IMR-90 (cell line): ENCODE data around the gene RAB27A. TPM values are rescaled to one million over a fixed set of nuclear protein-coding genes. Genes with fewer than 3 reads are reported as not detected.

Experiments
- ATAC-seq: fragments of 200-7000 bp; cut with Tn5 transposase; 2 replicates; pipeline ENCODE4 v1.9.1; 2020; ENCODE audit warnings: low read depth, mild to moderate bottlenecking, moderate library complexity
- BruUV-seq: library from RNA; stranded (reverse); fragments of 400-500 nt; replicated peaks from 2 replicates; lab custom pipeline; 2021; lab: Mats Ljungman, UMichigan
- CTCF ChIA-PET: fragments of 300-600 bp; formaldehyde crosslinking; extraction: SDS; loops from one replicate; lab custom pipeline; 2021; ENCODE audit warnings: antibody characterized with exemption; lab: Yijun Ruan, JAX
- POLR2A ChIA-PET: fragments of 300-600 bp; sonication (Branson Sonifier 250); formaldehyde crosslinking; loops from one replicate; lab custom pipeline; 2022; ENCODE audit warnings: antibody characterized with exemption; ENCODE audit not compliant: unreplicated experiment; lab: Charles Lee
- DNase-seq: peaks from one replicate; pipeline ENCODE4 v3.0.0; 2013
- H2AFZ ChIP-seq: replicated peaks from 2 replicates; pipeline ENCODE3; 2013; ENCODE audit warnings: low read length, mild to moderate bottlenecking; ENCODE audit not compliant: poor library complexity
- H2AK5ac ChIP-seq: 2 replicates; pipeline ENCODE4 v1.6.1; 2013; ENCODE audit warnings: low read depth, low read length, inconsistent platforms
- H2AK9ac ChIP-seq: replicated peaks from 2 replicates; pipeline ENCODE3; 2013; ENCODE audit warnings: mild to moderate bottlenecking, low read depth, low read length, moderate library complexity; ENCODE audit not compliant: poor library complexity
- H2BK120ac ChIP-seq: 2 replicates; pipeline ENCODE4 v1.6.1; 2013; ENCODE audit warnings: low read depth, low read length, inconsistent platforms
- H2BK15ac ChIP-seq: 3 replicates; pipeline ENCODE4 v1.6.1; 2013; ENCODE audit warnings: low read depth, low read length, inconsistent platforms
- H2BK20ac ChIP-seq: 2 replicates; pipeline ENCODE4 v1.6.1; 2013; ENCODE audit warnings: low read depth, mild to moderate bottlenecking, inconsistent platforms, low read length, moderate library complexity
- H2BK5ac ChIP-seq: 2 replicates; pipeline ENCODE4 v1.6.1; 2013; ENCODE audit warnings: mild to moderate bottlenecking, low read depth, low read length, inconsistent platforms; ENCODE audit not compliant: poor library complexity, severe bottlenecking
- H3K14ac ChIP-seq: replicated peaks from 2 replicates; pipeline ENCODE4 v1.6.1; 2013; ENCODE audit warnings: low read depth, low read length, inconsistent platforms
- H3K18ac ChIP-seq: 2 replicates; pipeline ENCODE4 v1.6.1; 2013; ENCODE audit warnings: low read depth, low read length, control low read depth
- H3K23ac ChIP-seq: 2 replicates; pipeline ENCODE4 v1.6.1; 2013; ENCODE audit warnings: low read depth, low read length, inconsistent platforms
- H3K27ac ChIP-seq: 2 replicates; pipeline ENCODE4 v1.5.1; 2013; ENCODE audit warnings: mild to moderate bottlenecking, control low read depth, low read length; ENCODE audit not compliant: insufficient read depth
- H3K27me3 ChIP-seq: 2 replicates; pipeline ENCODE4 v1.6.1; 2013; ENCODE audit warnings: low read length; ENCODE audit not compliant: control insufficient read depth, insufficient read depth
- H3K36me3 ChIP-seq: 2 replicates; pipeline ENCODE4 v1.6.1; 2013; ENCODE audit warnings: low read length, mixed read lengths; ENCODE audit not compliant: control insufficient read depth, insufficient read depth
- H3K4ac ChIP-seq: 2 replicates; pipeline ENCODE4 v1.6.1; 2013; ENCODE audit warnings: low read depth, low read length, inconsistent platforms
- H3K4me1 ChIP-seq: 2 replicates; pipeline ENCODE4 v1.6.1; 2013; ENCODE audit warnings: low read length, mixed read lengths; ENCODE audit not compliant: control insufficient read depth, insufficient read depth
- H3K4me2 ChIP-seq: 2 replicates; pipeline ENCODE4 v1.6.1; 2013; ENCODE audit warnings: low read depth, mild to moderate bottlenecking, control low read depth, low read length, moderate library complexity
- H3K4me3 ChIP-seq: 2 replicates; pipeline ENCODE4 v1.5.1; 2013; ENCODE audit warnings: low read depth, mild to moderate bottlenecking, control low read depth, low read length, moderate library complexity; ENCODE audit not compliant: insufficient read depth
- H3K56ac ChIP-seq: 2 replicates; pipeline ENCODE4 v1.6.1; 2013; ENCODE audit warnings: low read length, inconsistent platforms; ENCODE audit not compliant: insufficient read depth; ENCODE audit errors: extremely low read depth
- H3K79me1 ChIP-seq, 2 experiments: 2 replicates each; pipeline ENCODE4 v1.6.1; 2013; ENCODE audit warnings: low read length in 2 of 2, inconsistent platforms in 1 of 2, low read depth in 1 of 2
- H3K9ac ChIP-seq: 2 replicates; pipeline ENCODE4 v1.6.1; 2013; ENCODE audit warnings: low read depth, low read length, control low read depth
- H3K9me1 ChIP-seq: 2 replicates; pipeline ENCODE4 v1.6.1; 2013; ENCODE audit warnings: low read length, inconsistent platforms; ENCODE audit not compliant: insufficient read depth
- H3K9me3 ChIP-seq: 2 replicates; pipeline ENCODE4 v1.6.1; 2013; ENCODE audit warnings: low read length; ENCODE audit not compliant: control insufficient read depth, insufficient read depth
- H4K20me1 ChIP-seq: 2 replicates; pipeline ENCODE4 v1.6.1; 2013; ENCODE audit warnings: low read length, inconsistent platforms; ENCODE audit not compliant: insufficient read depth
- H4K5ac ChIP-seq: 2 replicates; pipeline ENCODE4 v1.6.1; 2013; ENCODE audit warnings: mild to moderate bottlenecking, low read depth, low read length, control low read depth
- H4K8ac ChIP-seq, 2 experiments: 2 replicates each; pipeline ENCODE4 v1.6.1; 2013; ENCODE audit warnings: low read depth in 2 of 2, low read length in 2 of 2, control low read depth in 1 of 2, inconsistent platforms in 1 of 2
- H4K91ac ChIP-seq: 2 replicates; pipeline ENCODE4 v1.6.1; 2013; ENCODE audit warnings: low read depth, low read length, inconsistent platforms; ENCODE audit not compliant: insufficient read depth
- CEBPB ChIP-seq: IDR thresholded peaks from 2 replicates; pipeline ENCODE4 v1.6.1; 2012; ENCODE audit warnings: low read depth, low read length, improper control_type of control experiment
- NFE2L2 ChIP-seq: fragments of 150-350 bp; IDR thresholded peaks from 2 replicates; pipeline ENCODE4 v1.6.1; 2016; ENCODE audit warnings: low read depth, mild to moderate bottlenecking, low read length
- WGBS, 2 experiments: methylation state at CpG; one replicate each; pipeline versions ENCODE4 v1.1.5 to v1.1.7; 2013; ENCODE audit warnings: missing lambda C conversion rate in 2 of 2; ENCODE audit not compliant: insufficient read length in 1 of 2; ENCODE audit errors: extremely low coverage in 2 of 2; 5-methylcytosine and 5-hydroxymethylcytosine counted together
- dilution Hi-C: fragments of 300-500 bp; cut with HindIII; formaldehyde crosslinking; loops from one replicate; pipeline ENCODE4 v1.14.3; 2018; ENCODE audit warnings: low sequenced_read_pairs; ENCODE audit not compliant: unreplicated experiment
- in situ Hi-C: fragments of 300-500 bp; cut with MboI; formaldehyde crosslinking; loops from 3 replicates; pipeline ENCODE4 v1.14.3; 2019; ENCODE audit warnings: low sequenced_read_pairs, inconsistent platforms, mixed read lengths
- intact Hi-C: fragments of 100-400 bp; cut with micrococcal nuclease; formaldehyde crosslinking; loops from 2 replicates; pipeline ENCODE4 v1.10.0; 2022
- polyA plus RNA-seq, 3 experiments: library from polyadenylated mRNA; depleted of rRNA; stranded (reverse); fragments of >200 nt; gene quantifications; 2 replicates each; pipeline ENCODE4 v1.2.3, GENCODE V29; 2012; ENCODE audit warnings: low replicate concordance in 1 of 3
- total RNA-seq: library from RNA; depleted of rRNA; stranded (reverse); fragments of >200 nt; gene quantifications from 2 replicates; pipeline ENCODE4 v1.2.3, GENCODE V29; 2012

RAB27A gene
- total and polyA plus RNA-seq, 2 of the 4 experiments (the other 2 are of a cell fraction): 4.8 to 13.7 TPM

DNA sequence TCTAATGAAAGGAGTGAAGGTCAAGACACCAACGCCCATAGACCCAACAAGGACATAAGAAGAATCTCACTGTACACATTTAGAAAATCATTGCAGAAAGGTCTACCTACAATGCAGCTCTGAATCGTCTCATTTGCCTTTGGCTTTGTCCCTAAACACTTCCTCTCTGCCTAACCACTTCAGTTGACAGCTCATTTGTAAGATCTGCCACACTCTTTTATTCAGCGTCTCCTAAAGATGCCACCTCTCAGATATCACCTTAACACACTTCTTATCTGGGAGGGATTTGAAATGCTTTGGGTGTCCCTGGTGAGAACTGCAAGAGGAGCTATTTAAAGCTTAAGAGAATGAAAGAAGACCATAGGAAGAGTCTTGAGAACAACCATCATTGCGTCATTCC lies 38.7 kb downstream of the RAB27A start:
- peaks cover 28% of the 10 kb centered on the region for H3K4me1 ChIP-seq
- peaks cover 10% of the 10 kb centered on the region for H3K9me1 ChIP-seq
- no peak for TF ChIP-seq NFE2L2
- peak; percentile 20; the same call in 1 of the 2 replicates for TF ChIP-seq CEBPB
- intact Hi-C loops (no loop called here), in situ Hi-C loops (no loop called here), dilution Hi-C loops (no loop called here)
- ATAC-seq (no peak), DNase-seq (no peak)
- 100% methylated on average over 1 of the region's 4 CpGs; no CpG with 5 or more reads in 1 of the 2 experiments for WGBS, 2 experiments
- H3K9ac ChIP-seq: no peak overlapping the region
- H3K79me1 ChIP-seq: peaks cover 18 to 28% of the 10 kb centered on the region in 2 experiments
- no peak overlapping the region for H2AK9ac ChIP-seq
- H3K36me3 ChIP-seq: no peaks in the 10 kb centered on the region
- H3K56ac ChIP-seq: no peak overlapping the region
- peak overlapping the region in 1 of 2 experiments; percentile 47; a peak in 2 of 4 replicates for H4K8ac ChIP-seq
- no peak overlapping the region for H3K4me3 ChIP-seq
- H3K4me2 ChIP-seq: no peak overlapping the region
- no peaks in the 10 kb centered on the region for H3K9me3 ChIP-seq
- peak overlapping the region; percentile 62 for H3K18ac ChIP-seq
- POLR2A ChIA-PET: no interaction called here
- CTCF ChIA-PET: interaction anchor here (0.6 kb wide), 1 partner anchor 138 kb away, joined by 3 read pairs; no protein-coding TSS in a partner anchor
- no peaks in the 10 kb centered on the region for H4K20me1 ChIP-seq
- peak overlapping the region; percentile 19; the same call in 1 of the 2 replicates for H3K4ac ChIP-seq
- peak overlapping the region; percentile 63; the same call in 1 of the 2 replicates for H2BK20ac ChIP-seq
- H2BK120ac ChIP-seq: peak overlapping the region; percentile 50; the same call in 1 of the 2 replicates
- BruUV-seq: no TSS peak
- H4K91ac ChIP-seq: peak overlapping the region; percentile 30; the same call in 1 of the 2 replicates
- peak overlapping the region; percentile 42 for H3K14ac ChIP-seq
- peak overlapping the region; percentile 66; the same call in 1 of the 2 replicates for H2AK5ac ChIP-seq
- H2BK5ac ChIP-seq: no peak overlapping the region
- H2BK15ac ChIP-seq: peak overlapping the region; percentile 26; the same call in 2 of the 3 replicates
- H2AFZ ChIP-seq: no peak overlapping the region
- H4K5ac ChIP-seq: peak overlapping the region; percentile 46
- H3K27me3 ChIP-seq: no peaks in the 10 kb centered on the region
- peak overlapping the region; percentile 53; the same call in 1 of the 2 replicates for H3K27ac ChIP-seq
- peak overlapping the region; percentile 53; the same call in 1 of the 2 replicates for H3K23ac ChIP-seq
